PC-3 (cell line): ENCODE measurements around the gene COL2A1. TPM values are rescaled to one million over a fixed set of nuclear protein-coding genes. Genes with fewer than 3 reads are reported as not detected.

ENCODE experiments used
- ATAC-seq: fragments of 200-7000 bp; cut with Tn5 transposase; 2 replicates; pipeline ENCODE4 v1.9.1; 2020; ENCODE audit warnings: mild to moderate bottlenecking, moderate library complexity
- BruUV-seq: library from RNA; stranded (reverse); fragments of 400-500 nt; replicated peaks from 2 replicates; lab custom pipeline; 2021; lab: Mats Ljungman, UMichigan
- CTCF ChIA-PET: fragments of 300-600 bp; sonication (Branson Sonifier 250); formaldehyde crosslinking; loops from one replicate; lab custom pipeline; 2022; ENCODE audit warnings: antibody characterized with exemption; lab: Charles Lee
- POLR2A ChIA-PET: fragments of 300-600 bp; sonication (Branson Sonifier 250); formaldehyde crosslinking; loops from one replicate; lab custom pipeline; 2022; ENCODE audit warnings: antibody characterized with exemption; ENCODE audit not compliant: unreplicated experiment; lab: Charles Lee
- DNase-seq: peaks from one replicate; pipeline ENCODE4 v3.0.0-alpha.2; 2015
- H2AFZ ChIP-seq: fragments of 300-600 bp; sonication (generic); 2 replicates; pipeline ENCODE4 v1.6.0; 2016; ENCODE audit warnings: antibody characterized with exemption, low read length
- H3F3A ChIP-seq: fragments of 300-600 bp; sonication (generic); one replicate; pipeline ENCODE4 v1.6.0; 2017; ENCODE audit warnings: antibody characterized with exemption, low read length, control low read depth, mild to moderate bottlenecking; ENCODE audit not compliant: unreplicated experiment
- H3K27ac ChIP-seq: fragments of 300-600 bp; sonication (generic); 2 replicates; pipeline ENCODE4 v1.5.1; 2016; ENCODE audit warnings: mild to moderate bottlenecking, low read length
- H3K27me3 ChIP-seq: fragments of 300-600 bp; sonication (generic); 2 replicates; pipeline ENCODE4 v1.6.1; 2016; ENCODE audit warnings: low read length, mixed read lengths
- H3K36me3 ChIP-seq: fragments of 300-600 bp; sonication (generic); 2 replicates; pipeline ENCODE4 v1.6.1; 2016; ENCODE audit warnings: low read depth, mixed run types, low read length, mixed read lengths
- H3K4me1 ChIP-seq: fragments of 300-600 bp; sonication (generic); 2 replicates; pipeline ENCODE4 v1.5.1; 2016; ENCODE audit warnings: low read length; ENCODE audit not compliant: insufficient read depth
- H3K4me2 ChIP-seq: fragments of 300-600 bp; sonication (generic); 2 replicates; pipeline ENCODE4 v1.6.0; 2016; ENCODE audit warnings: low read length
- H3K4me3 ChIP-seq: fragments of 300-600 bp; sonication (generic); 2 replicates; pipeline ENCODE4 v1.5.1; 2016; ENCODE audit warnings: mild to moderate bottlenecking, low read length, mixed read lengths
- H3K79me2 ChIP-seq: fragments of 300-600 bp; sonication (generic); 2 replicates; pipeline ENCODE4 v1.6.1; 2017; ENCODE audit warnings: low read length, mixed read lengths
- H3K9ac ChIP-seq: fragments of 300-600 bp; sonication (generic); 2 replicates; pipeline ENCODE4 v1.6.0; 2016; ENCODE audit warnings: mild to moderate bottlenecking, low read length
- H3K9me2 ChIP-seq: fragments of 300-600 bp; sonication (generic); replicated peaks from 2 replicates; pipeline ENCODE4 v1.6.1; 2016; ENCODE audit warnings: mixed run types, low read length, mixed read lengths
- H3K9me3 ChIP-seq: fragments of 300-600 bp; sonication (generic); 2 replicates; pipeline ENCODE4 v1.6.1; 2016; ENCODE audit warnings: low read length, mixed read lengths
- H4K20me1 ChIP-seq: fragments of 300-600 bp; sonication (generic); 2 replicates; pipeline ENCODE4 v1.6.1; 2016; ENCODE audit warnings: low read length, mixed read lengths
- EZH2 ChIP-seq: fragments of 300-600 bp; sonication (generic); IDR thresholded peaks from one replicate; pipeline ENCODE4 v1.6.1; 2017; ENCODE audit warnings: antibody characterized with exemption, mild to moderate bottlenecking, low read length; ENCODE audit not compliant: unreplicated experiment
- EZH2phosphoT487 ChIP-seq: fragments of 300-600 bp; sonication (generic); IDR thresholded peaks from 2 replicates; pipeline ENCODE4 v1.6.1; 2018; ENCODE audit warnings: mild to moderate bottlenecking, antibody characterized with exemption, low read length, borderline replicate concordance
- intact Hi-C: fragments of 100-400 bp; cut with micrococcal nuclease; formaldehyde crosslinking; loops from 2 replicates; pipeline ENCODE4 v1.9.0; 2023
- total RNA-seq: library from RNA; depleted of rRNA; stranded (reverse); fragments of >200 nt; gene quantifications from 2 replicates; pipeline ENCODE4 v1.2.3, GENCODE V29; 2014
- TF ChIP-seq, protein P1 (sequence below): fragments of 300-600 bp; sonication (generic); conservative IDR thresholded peaks from 2 replicates; pipeline ENCODE4 v1.5.1; 2017; ENCODE audit warnings: antibody characterized with exemption, low read depth, mild to moderate bottlenecking, low read length

COL2A1 gene
- total RNA-seq, 1 experiment from 2014 or later = 6.7 TPM

DNA sequence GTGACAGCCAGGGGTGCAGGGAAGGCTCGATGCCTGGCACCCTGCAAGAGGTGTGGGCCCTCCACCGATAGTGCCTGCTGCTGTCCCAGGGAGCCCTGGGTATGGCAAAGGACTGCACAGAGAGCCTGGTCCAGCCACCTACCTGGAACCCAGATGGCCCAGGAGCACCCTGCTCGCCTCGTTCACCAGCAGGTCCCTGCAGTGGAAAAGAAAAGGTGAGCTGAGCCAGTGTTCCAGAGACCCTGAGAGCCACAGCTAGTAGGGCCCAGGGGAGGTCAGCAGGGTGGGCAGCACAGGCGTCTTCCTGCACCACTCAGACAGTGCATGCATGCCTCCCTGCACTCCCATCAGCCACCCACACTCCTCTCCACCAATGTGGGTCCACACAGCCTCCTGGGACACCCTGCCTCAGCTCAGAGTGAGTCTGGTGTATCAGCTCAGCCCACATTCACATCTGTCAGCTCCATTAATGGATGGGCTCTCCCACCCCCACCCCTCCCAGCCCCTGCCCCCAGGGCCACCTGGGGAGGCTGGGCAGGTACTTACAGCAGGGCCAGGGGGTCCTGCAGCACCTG, 20.6 kb downstream of the COL2A1 start:
- TF ChIP-seq, protein P1, sequence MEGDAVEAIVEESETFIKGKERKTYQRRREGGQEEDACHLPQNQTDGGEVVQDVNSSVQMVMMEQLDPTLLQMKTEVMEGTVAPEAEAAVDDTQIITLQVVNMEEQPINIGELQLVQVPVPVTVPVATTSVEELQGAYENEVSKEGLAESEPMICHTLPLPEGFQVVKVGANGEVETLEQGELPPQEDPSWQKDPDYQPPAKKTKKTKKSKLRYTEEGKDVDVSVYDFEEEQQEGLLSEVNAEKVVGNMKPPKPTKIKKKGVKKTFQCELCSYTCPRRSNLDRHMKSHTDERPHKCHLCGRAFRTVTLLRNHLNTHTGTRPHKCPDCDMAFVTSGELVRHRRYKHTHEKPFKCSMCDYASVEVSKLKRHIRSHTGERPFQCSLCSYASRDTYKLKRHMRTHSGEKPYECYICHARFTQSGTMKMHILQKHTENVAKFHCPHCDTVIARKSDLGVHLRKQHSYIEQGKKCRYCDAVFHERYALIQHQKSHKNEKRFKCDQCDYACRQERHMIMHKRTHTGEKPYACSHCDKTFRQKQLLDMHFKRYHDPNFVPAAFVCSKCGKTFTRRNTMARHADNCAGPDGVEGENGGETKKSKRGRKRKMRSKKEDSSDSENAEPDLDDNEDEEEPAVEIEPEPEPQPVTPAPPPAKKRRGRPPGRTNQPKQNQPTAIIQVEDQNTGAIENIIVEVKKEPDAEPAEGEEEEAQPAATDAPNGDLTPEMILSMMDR = no peak
- TF ChIP-seq EZH2phosphoT487 (no peak), EZH2 (no peak)
- no peak overlapping the region for H3K4me3 ChIP-seq
- H4K20me1 ChIP-seq = no peaks in the 10 kb centered on the region
- ATAC-seq (no peak), DNase-seq (no peak)
- no peak overlapping the region for H3K9ac ChIP-seq
- intact Hi-C loops = no loop called here
- no peaks in the 10 kb centered on the region for H3K36me3 ChIP-seq
- no peaks in the 10 kb centered on the region for H3K27me3 ChIP-seq
- H3K4me1 ChIP-seq = no peaks in the 10 kb centered on the region
- H3K9me2 ChIP-seq = no peaks in the 10 kb centered on the region
- H3K4me2 ChIP-seq = no peak overlapping the region
- POLR2A ChIA-PET = no interaction called here
- H2AFZ ChIP-seq = no peak overlapping the region
- H3K79me2 ChIP-seq = no peaks in the 10 kb centered on the region
- H3K27ac ChIP-seq = no peak overlapping the region
- H3F3A ChIP-seq = no peaks in the 10 kb centered on the region
- BruUV-seq = no TSS peak
- no peaks in the 10 kb centered on the region for H3K9me3 ChIP-seq
- CTCF ChIA-PET = no interaction called here

DNA sequence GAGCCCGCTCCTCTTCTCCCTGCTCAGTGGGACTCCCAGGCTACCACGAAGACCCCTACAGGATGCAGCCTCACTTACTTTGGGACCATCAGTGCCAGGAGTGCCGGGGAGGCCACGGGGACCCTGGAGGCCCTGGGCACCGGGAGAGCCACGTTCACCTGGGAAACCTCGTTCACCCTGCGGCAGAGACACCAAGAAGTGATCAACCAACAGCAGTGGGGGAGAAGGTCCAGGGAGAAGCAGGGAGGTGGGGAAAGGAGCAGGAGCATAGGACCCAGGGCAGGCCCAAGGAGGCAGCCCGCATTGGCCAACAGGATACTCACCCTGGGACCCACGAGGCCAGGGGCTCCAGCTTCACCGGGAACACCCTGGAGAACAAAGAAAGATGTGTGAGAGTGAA, 21.5 kb downstream of the COL2A1 start:
- H3K9ac ChIP-seq = no peak overlapping the region
- H3K9me3 ChIP-seq = no peaks in the 10 kb centered on the region
- no TSS peak for BruUV-seq
- H2AFZ ChIP-seq = no peak overlapping the region
- CTCF ChIA-PET = no interaction called here
- H3K9me2 ChIP-seq = no peaks in the 10 kb centered on the region
- H3K4me1 ChIP-seq = no peaks in the 10 kb centered on the region
- no peaks in the 10 kb centered on the region for H3K36me3 ChIP-seq
- DNase-seq (no peak), ATAC-seq (no peak)
- H3K4me2 ChIP-seq = no peak overlapping the region
- no peak overlapping the region for H3K4me3 ChIP-seq
- H4K20me1 ChIP-seq = no peaks in the 10 kb centered on the region
- no peak overlapping the region for H3K27ac ChIP-seq
- H3K79me2 ChIP-seq = no peaks in the 10 kb centered on the region
- TF ChIP-seq EZH2 (no peak), EZH2phosphoT487 (no peak)
- TF ChIP-seq, protein P1 = no peak
- H3K27me3 ChIP-seq = no peaks in the 10 kb centered on the region
- intact Hi-C loops = no loop called here
- POLR2A ChIA-PET = no interaction called here
- no peaks in the 10 kb centered on the region for H3F3A ChIP-seq

DNA sequence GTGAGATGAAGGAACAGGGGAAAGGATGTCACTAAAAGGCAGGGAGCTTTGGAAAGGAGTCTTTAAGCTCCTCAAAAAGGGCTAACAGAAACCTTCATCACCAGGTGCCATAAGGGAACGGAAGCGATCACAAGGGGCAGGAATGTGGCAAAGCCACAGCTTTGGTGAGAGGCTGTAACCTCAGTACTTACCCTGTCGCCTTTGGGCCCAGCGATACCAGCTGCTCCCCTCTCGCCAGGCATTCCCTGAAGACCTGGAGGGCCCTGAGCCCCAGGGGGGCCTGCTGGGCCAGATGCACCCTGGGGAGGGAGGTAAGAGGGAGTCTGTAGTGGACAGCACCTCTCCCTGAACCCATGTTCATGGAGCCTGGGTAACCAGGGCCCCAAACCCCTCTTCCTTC, 22.0 kb downstream of the COL2A1 start:
- TF ChIP-seq EZH2phosphoT487 (no peak), EZH2 (no peak)
- TF ChIP-seq, protein P1 = no peak
- POLR2A ChIA-PET = no interaction called here
- no peaks in the 10 kb centered on the region for H3K36me3 ChIP-seq

More for the DNA sequence above, 22.0 kb downstream of the COL2A1 start:
- no peaks in the 10 kb centered on the region for H3K27me3 ChIP-seq
- no peaks in the 10 kb centered on the region for H3K9me3 ChIP-seq
- no peak overlapping the region for H2AFZ ChIP-seq
- H3K4me2 ChIP-seq = no peak overlapping the region
- CTCF ChIA-PET = no interaction called here
- ATAC-seq (no peak), DNase-seq (no peak)
- H3K4me1 ChIP-seq = no peaks in the 10 kb centered on the region
- H3K79me2 ChIP-seq = no peaks in the 10 kb centered on the region
- no peaks in the 10 kb centered on the region for H4K20me1 ChIP-seq
- H3F3A ChIP-seq = no peaks in the 10 kb centered on the region
- no peak overlapping the region for H3K4me3 ChIP-seq
- H3K9ac ChIP-seq = no peak overlapping the region
- no peak overlapping the region for H3K27ac ChIP-seq
- intact Hi-C loops = no loop called here
- H3K9me2 ChIP-seq = no peaks in the 10 kb centered on the region
- no TSS peak for BruUV-seq
